ENCODE measurements around the gene RPL9.

- TF ChIP-seq, protein P1, sequence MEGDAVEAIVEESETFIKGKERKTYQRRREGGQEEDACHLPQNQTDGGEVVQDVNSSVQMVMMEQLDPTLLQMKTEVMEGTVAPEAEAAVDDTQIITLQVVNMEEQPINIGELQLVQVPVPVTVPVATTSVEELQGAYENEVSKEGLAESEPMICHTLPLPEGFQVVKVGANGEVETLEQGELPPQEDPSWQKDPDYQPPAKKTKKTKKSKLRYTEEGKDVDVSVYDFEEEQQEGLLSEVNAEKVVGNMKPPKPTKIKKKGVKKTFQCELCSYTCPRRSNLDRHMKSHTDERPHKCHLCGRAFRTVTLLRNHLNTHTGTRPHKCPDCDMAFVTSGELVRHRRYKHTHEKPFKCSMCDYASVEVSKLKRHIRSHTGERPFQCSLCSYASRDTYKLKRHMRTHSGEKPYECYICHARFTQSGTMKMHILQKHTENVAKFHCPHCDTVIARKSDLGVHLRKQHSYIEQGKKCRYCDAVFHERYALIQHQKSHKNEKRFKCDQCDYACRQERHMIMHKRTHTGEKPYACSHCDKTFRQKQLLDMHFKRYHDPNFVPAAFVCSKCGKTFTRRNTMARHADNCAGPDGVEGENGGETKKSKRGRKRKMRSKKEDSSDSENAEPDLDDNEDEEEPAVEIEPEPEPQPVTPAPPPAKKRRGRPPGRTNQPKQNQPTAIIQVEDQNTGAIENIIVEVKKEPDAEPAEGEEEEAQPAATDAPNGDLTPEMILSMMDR (IDR thresholded peaks at IDR 0.05), result no peak
- TF ChIP-seq POLR2A (IDR thresholded peaks at IDR 0.05), result no peak
Measured at GRCh38 chr4:39435659-39436563, 22.8 kb downstream of the RPL9 start.
